Neutrophil (primary cell): Measurements from ENCODE around the gene VIT.

Experiments
- H3K27ac ChIP-seq: fragments of 200-600 bp; sonication (generic); 2 replicates; pipeline ENCODE4 v1.5.1; 2016; ENCODE audit warnings: mild to moderate bottlenecking, moderate library complexity
- H3K27me3 ChIP-seq: fragments of 200-600 bp; sonication (generic); 2 replicates; pipeline ENCODE4 v1.6.0; 2016; ENCODE audit warnings: mild to moderate bottlenecking
- H3K36me3 ChIP-seq: fragments of 200-600 bp; sonication (generic); 2 replicates; pipeline ENCODE4 v1.5.1; 2017
- H3K4me1 ChIP-seq, 2 experiments: fragments of 200-600 bp in 1 of 2; sonication (generic) in 1 of 2; 1 replicate in 1 of 2; 2 replicates in 1 of 2; pipeline versions ENCODE4 v1.5.1 to v1.6.1; 2013 to 2016; ENCODE audit warnings: low read depth in 1 of 2, low read length in 1 of 2, mild to moderate bottlenecking in 1 of 2, moderate library complexity in 1 of 2; ENCODE audit not compliant: control insufficient read depth in 1 of 2, insufficient read depth in 1 of 2
- H3K4me3 ChIP-seq, 2 experiments: fragments of 200-600 bp in 1 of 2; sonication (generic) in 1 of 2; 1 replicate in 1 of 2; 2 replicates in 1 of 2; pipeline ENCODE4 v1.5.1; 2013 to 2016; ENCODE audit warnings: low read depth in 1 of 2, low read length in 1 of 2, mild to moderate bottlenecking in 1 of 2, moderate library complexity in 1 of 2
- H3K9me3 ChIP-seq: fragments of 200-600 bp; sonication (generic); 2 replicates; pipeline ENCODE4 v1.5.1; 2016
- CTCF ChIP-seq: fragments of 200-600 bp; sonication (generic); IDR thresholded peaks from 2 replicates; pipeline ENCODE4 v1.5.1; 2016; ENCODE audit warnings: antibody characterized with exemption

VIT gene

GRCh38 chr2:36807223-36807886 lies 110.8 kb downstream of the VIT start:
- H3K36me3 ChIP-seq: no peaks in the 10 kb centered on the region
- TF ChIP-seq CTCF: no peak

GRCh38 chr2:36808386-36809068 lies 112.0 kb downstream of the VIT start:
- no peak overlapping the region for H3K4me3 ChIP-seq
- no peaks in the 10 kb centered on the region for H3K36me3 ChIP-seq
- no peak for TF ChIP-seq CTCF
- no peaks in the 10 kb centered on the region for H3K9me3 ChIP-seq
- H3K27ac ChIP-seq: no peak overlapping the region
- H3K27me3 ChIP-seq: no peaks in the 10 kb centered on the region
- no peaks in the 10 kb centered on the region for H3K4me1 ChIP-seq

More at GRCh38 chr2:36807223-36807886, 110.8 kb downstream of the VIT start:
- Histone ChIP-seq H3K9me3 (no peaks in the 10 kb centered on the region), H3K4me1 (no peaks in the 10 kb centered on the region), H3K27me3 (no peaks in the 10 kb centered on the region), H3K4me3 (no peak overlapping the region), H3K27ac (no peak overlapping the region)

GRCh38 chr2:36809069-36809445 lies 112.5 kb downstream of the VIT start:
- H3K36me3 ChIP-seq: no peaks in the 10 kb centered on the region
- TF ChIP-seq CTCF: no peak
- H3K4me1 ChIP-seq: no peaks in the 10 kb centered on the region
- H3K9me3 ChIP-seq: no peaks in the 10 kb centered on the region
- no peak overlapping the region for H3K4me3 ChIP-seq
- no peak overlapping the region for H3K27ac ChIP-seq
- no peaks in the 10 kb centered on the region for H3K27me3 ChIP-seq

- Histone ChIP-seq H3K4me1 (no peaks in the 10 kb centered on the region), H3K27me3 (no peaks in the 10 kb centered on the region), H3K9me3 (no peaks in the 10 kb centered on the region), H3K4me3 (no peak overlapping the region), H3K36me3 (no peaks in the 10 kb centered on the region), H3K27ac (no peak overlapping the region)
- TF ChIP-seq CTCF: no peak
Observed at GRCh38 chr2:36811071-36811470, 114.6 kb downstream of the VIT start.

GRCh38 chr2:36812196-36812595 lies 115.7 kb downstream of the VIT start:
- Histone ChIP-seq H3K27ac (no peak overlapping the region), H3K9me3 (no peaks in the 10 kb centered on the region), H3K27me3 (no peaks in the 10 kb centered on the region), H3K4me1 (no peaks in the 10 kb centered on the region), H3K36me3 (no peaks in the 10 kb centered on the region), H3K4me3 (no peak overlapping the region)
- TF ChIP-seq CTCF: no peak
